ENCODE results near the gene PMEPA1.

Gene PMEPA1

DNA sequence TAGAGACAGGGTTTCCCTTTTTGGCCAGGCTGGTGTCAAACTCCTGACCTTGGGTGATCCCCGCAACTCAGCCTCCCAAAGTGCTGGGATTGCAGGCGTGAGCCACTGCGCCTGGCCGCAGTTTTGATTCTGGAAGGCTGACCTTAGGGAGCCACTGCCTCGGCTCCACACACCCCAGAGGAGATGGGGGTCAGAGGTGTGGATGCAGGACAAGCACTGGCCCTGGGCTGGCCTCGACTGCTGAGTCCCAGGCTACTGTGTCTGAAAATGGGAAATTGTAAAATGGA is 91.1 kb downstream of the PMEPA1 start:
- DNase-seq: no peak

DNA sequence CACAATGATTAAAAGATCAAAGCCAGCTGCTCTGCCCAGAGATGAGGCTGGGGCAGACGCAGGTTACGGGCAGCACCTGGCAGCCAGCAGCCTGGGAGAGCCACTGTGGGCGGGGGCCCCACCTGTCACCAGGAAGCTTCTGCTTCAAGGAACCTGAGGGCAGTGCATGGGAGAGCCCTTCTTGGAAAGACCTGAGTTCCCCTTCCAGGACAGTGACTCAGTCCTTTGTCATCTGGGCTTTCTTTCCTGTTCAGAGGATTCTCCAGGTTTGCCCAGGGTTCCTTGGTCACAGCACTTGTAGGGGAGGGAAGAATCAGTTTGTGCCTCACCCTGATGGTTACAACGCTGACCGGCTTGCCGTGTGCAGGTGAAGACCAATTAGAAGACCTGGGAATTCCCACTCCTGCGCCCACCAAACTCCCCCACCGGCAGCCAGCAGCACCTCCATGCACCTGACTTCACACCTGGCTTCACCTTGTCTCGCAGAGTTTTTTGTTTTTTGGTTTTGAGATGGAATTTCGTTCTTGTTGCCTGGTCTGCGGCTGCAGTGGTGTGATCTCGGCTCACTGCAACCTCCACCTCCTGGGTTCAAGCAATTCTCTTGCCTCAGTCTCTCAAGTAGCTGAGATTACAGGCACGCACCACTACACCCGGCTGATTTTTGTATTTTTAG is 91.6 kb downstream of the PMEPA1 start:
- DNase-seq: no peak

GRCh38 chr20:57617079-57617795 is 92.6 kb downstream of the PMEPA1 start:
- DNase-seq: no peak

GRCh38 chr20:57616143-57616951 is 93.5 kb downstream of the PMEPA1 start:
- no peak for DNase-seq

DNA sequence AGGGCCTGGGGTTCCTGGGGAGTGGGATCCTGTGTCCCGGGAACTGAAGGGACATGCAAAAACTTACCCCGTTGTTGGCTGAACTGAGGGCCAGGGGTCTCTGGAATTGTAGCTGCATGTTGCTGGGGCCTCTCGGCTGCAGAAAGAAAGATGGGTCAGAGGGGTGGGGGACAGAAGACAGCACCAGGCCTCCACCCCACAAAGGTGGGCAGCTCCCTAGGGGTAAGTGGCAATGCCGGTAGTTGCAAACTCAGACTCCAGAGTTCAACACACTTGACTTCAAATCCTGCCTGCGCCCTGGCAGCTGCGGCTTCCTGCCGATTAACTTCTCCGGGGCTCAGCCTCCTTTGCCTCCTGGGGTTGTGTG is 94.4 kb downstream of the PMEPA1 start:
- no peak for DNase-seq

DNA sequence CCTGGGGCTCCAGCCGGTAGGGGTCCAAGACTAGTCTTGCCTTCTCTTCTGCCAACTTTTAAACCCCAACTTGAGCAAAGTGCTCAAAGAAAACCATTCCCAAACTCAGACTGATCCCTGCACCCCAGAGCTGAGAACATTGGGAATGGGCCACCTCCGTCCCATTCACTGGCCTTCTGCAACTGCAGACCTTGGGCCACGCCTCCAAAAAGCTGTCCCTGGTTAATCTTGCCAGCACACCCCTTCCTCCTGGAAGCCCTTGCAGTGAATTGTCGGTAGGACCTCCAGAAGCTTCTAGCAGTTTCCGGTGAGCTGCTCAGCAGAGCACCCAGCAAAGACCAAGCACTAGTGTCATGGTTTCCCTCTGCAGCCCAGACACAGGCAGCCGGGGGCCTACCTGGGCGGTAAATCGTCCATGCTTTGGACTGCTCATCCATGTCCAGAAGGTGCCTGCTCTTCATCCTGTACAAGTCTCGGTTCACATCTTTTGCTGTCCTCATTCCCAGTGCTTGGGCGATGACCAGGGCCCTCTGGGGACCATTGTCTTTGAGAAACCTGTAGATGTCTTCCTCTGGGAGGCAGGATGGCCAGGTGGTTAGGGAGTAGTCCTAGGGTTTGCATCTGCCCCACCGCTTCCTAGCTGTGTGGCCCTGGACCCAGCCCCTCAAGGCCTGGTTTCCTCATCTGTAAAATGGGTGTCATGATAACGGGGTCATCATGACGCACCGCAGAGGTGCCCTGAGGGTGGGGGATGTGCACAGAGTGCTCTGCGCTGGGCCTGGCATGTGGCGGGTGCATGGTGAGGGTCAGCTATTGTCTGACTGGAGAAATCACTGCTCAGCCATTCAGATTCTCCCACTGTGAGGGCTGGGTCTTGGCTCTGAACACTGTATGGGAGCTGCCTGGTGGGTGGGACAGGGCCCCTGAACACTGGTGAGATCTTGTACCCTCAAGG is 95.0 kb downstream of the PMEPA1 start:
- DNase-seq: no peak

GRCh38 chr20:57613481-57613921 is 96.3 kb downstream of the PMEPA1 start:
- DNase-seq: no peak

- no peak for DNase-seq
These were observed 96.9 kb downstream of the PMEPA1 start for GRCh38 chr20:57612916-57613315.

GRCh38 chr20:57612436-57612835 is 97.4 kb downstream of the PMEPA1 start:
- no peak for DNase-seq

DNA sequence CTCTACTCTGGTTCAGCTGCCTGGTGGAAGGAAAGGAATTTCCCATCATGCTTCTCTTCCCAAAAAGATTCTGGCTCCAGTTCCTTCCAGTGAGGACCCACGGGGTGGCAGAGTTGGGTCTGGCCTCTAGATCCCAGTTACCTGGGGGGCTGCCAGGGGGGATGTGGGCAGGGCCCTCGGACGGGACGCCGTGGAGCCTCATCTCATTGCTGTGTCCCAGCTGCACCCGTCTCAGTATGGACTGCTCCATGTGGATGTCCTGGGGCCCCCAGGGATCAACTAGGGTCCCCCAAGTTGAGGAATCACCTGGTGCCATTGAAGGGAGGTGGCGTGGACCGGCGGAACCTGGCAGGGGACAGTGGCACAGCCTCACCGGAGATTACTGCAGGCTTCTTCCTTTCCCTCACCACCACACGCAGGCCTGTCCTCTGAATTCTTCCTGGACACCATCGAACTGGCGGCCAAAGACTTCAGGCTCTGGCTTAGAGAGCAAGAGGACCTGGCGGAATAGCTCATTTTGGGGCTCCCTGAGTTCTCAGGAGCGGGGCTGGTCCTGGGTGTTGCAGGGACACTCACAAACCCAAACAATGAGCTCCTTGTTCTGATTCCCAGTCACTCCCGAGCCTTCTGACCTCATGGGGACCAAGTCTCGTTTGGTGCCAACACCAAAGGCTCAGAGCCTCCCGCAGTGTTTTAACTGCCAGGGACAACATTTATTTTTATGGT is 98.1 kb downstream of the PMEPA1 start:
- DNase-seq: no peak

GRCh38 chr20:57610261-57610952 is 99.4 kb downstream of the PMEPA1 start:
- no peak for DNase-seq

- DNase-seq: no peak
These were observed 100.0 kb downstream of the PMEPA1 start for GRCh38 chr20:57609842-57610167.

- DNase-seq: no peak
These were observed 100.6 kb downstream of the PMEPA1 start for GRCh38 chr20:57609086-57609841.

- no peak for DNase-seq
These were observed 101.3 kb downstream of the PMEPA1 start for GRCh38 chr20:57608516-57608915.

DNA sequence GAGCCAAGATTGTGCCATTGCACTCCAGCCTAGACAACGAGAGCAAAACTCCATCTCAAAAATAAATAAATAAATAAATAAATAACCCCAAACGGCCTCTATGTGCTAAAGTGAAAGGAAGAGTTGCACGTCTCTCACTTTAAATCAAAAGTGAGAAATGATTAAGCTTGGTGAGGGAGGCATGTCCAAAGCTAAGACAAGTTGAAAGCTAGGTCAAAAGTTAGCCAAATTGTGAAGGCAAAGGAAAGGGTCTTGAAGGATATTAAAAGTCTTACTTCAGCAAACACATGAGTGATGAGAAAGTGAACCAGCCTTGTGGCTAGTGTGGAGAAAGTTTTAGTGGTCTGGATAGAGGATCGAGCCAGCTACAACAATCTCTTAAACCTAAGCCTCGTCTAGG is 103.9 kb downstream of the PMEPA1 start:
- DNase-seq: no peak

DNA sequence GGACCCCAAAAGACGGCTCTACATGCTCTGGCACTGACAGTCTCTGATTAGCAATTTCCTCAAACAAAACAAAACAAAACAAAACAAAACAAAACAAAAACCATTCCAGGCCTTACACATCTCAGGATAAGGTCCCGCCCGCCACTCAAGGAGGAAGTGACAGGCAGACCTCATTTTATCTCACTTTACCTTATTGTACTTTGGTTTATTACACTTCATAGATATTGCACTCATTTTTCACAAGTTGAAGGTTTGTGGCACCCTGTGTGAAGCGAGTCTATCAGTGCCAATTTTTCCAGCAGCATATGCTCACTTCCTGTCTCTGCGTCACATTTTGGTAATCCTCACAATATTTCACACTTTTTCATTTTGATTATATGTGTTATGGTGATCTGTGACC is 104.8 kb downstream of the PMEPA1 start:
- no peak for DNase-seq

DNA sequence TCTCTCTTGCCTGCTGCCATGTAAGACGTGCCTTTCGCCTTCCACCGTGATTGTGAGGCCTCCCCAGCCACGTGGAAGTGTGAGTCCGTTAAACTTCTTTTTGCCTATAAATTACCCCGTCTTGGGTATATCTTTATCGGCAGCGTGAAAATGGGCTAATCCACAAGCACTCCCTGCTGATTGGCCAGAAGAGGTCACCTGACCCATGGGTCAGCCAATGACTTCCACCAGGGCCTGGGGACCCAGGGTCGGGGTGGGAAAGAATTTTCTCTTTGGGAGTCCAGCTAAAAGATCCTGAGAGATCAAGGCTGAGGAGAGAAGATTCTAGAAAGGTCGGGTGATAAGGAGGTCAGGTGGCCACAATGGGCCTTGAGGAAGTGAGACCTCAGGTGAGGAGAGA is 106.7 kb downstream of the PMEPA1 start:
- DNase-seq: no peak

DNA sequence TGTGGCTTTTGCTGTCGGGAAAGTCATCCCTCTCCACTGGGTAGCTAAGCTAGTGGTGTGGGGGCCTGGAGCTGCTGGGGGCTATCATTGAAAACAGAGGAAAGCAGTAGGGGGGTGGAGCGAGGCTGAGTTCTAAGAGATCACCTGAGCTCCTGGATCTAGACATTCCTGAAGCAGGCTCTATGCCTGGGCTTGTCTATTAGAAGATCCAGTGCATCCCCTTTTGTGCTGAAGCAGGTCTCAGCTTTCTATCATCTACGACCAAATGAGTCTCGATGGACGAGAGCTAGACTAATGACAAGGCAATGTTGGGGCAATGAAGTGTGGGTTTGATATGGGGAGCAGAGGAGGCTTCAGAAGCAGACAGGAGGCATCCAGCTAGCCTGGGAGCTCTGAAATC is 108.1 kb downstream of the PMEPA1 start:
- no peak for DNase-seq

GRCh38 chr20:57601211-57601570 is 108.6 kb downstream of the PMEPA1 start:
- no peak for DNase-seq

- DNase-seq: no peak
These were observed 109.2 kb downstream of the PMEPA1 start for GRCh38 chr20:57600320-57601210.

Measured in NCI-H1694 treated with DMSO at 0.1 percent for 48 hours (cell line).